ENCODE data around the gene ARHGAP26. TPM values are rescaled to one million over a fixed set of nuclear protein-coding genes. Genes with fewer than 3 reads are reported as not detected.

Gene ARHGAP26
- total RNA-seq, 2 experiments from 2014 or later: 10.2 to 11.0 TPM

- Mint-ChIP-seq H3K36me3 (peaks cover 26% of the 10 kb centered on the region), H3K27me3 (no peaks in the 10 kb centered on the region), H3K27ac (no peak overlapping the region), H3K4me1 (peaks cover 3% of the 10 kb centered on the region), H3K9me3 (peaks cover 13% of the 10 kb centered on the region), H3K4me3 (no peak overlapping the region)
- DNase-seq: no peak
Measured at GRCh38 chr5:143206196-143207053, 436.2 kb downstream of the ARHGAP26 start.

- H3K27ac Mint-ChIP-seq: no peak overlapping the region
- H3K27me3 Mint-ChIP-seq: no peaks in the 10 kb centered on the region
- peaks cover 3% of the 10 kb centered on the region for H3K4me1 Mint-ChIP-seq
- H3K36me3 Mint-ChIP-seq: peaks cover 19% of the 10 kb centered on the region
- H3K9me3 Mint-ChIP-seq: peaks cover 10% of the 10 kb centered on the region
- no peak for DNase-seq
- H3K4me3 Mint-ChIP-seq: no peak overlapping the region
Measured at GRCh38 chr5:143207058-143207457, 436.9 kb downstream of the ARHGAP26 start.

GRCh38 chr5:143207563-143208364 is 437.6 kb downstream of the ARHGAP26 start:
- peaks cover 5% of the 10 kb centered on the region for H3K9me3 Mint-ChIP-seq
- no peaks in the 10 kb centered on the region for H3K27me3 Mint-ChIP-seq
- no peak for DNase-seq
- peaks cover 3% of the 10 kb centered on the region for H3K4me1 Mint-ChIP-seq
- peaks cover 13% of the 10 kb centered on the region for H3K36me3 Mint-ChIP-seq
- no peak overlapping the region for H3K27ac Mint-ChIP-seq
- H3K4me3 Mint-ChIP-seq: no peak overlapping the region

- H3K27me3 Mint-ChIP-seq: no peaks in the 10 kb centered on the region
- peaks cover 3% of the 10 kb centered on the region for H3K4me1 Mint-ChIP-seq
- DNase-seq: no peak
- H3K9me3 Mint-ChIP-seq: no peaks in the 10 kb centered on the region
- H3K27ac Mint-ChIP-seq: no peak overlapping the region
- H3K36me3 Mint-ChIP-seq: peaks cover 12% of the 10 kb centered on the region
- H3K4me3 Mint-ChIP-seq: no peak overlapping the region
Measured at GRCh38 chr5:143208365-143208641, 438.1 kb downstream of the ARHGAP26 start.

GRCh38 chr5:143208781-143209510 is 438.8 kb downstream of the ARHGAP26 start:
- no peak for DNase-seq
- Mint-ChIP-seq H3K4me1 (peaks cover 5% of the 10 kb centered on the region), H3K36me3 (peaks cover 10% of the 10 kb centered on the region), H3K27me3 (no peaks in the 10 kb centered on the region), H3K4me3 (no peak overlapping the region), H3K27ac (no peak overlapping the region), H3K9me3 (no peaks in the 10 kb centered on the region)

GRCh38 chr5:143209881-143210395 is 439.8 kb downstream of the ARHGAP26 start:
- peaks cover 5% of the 10 kb centered on the region for H3K4me1 Mint-ChIP-seq
- no peak overlapping the region for H3K27ac Mint-ChIP-seq
- no peaks in the 10 kb centered on the region for H3K27me3 Mint-ChIP-seq
- no peak overlapping the region for H3K4me3 Mint-ChIP-seq
- H3K9me3 Mint-ChIP-seq: no peaks in the 10 kb centered on the region
- DNase-seq: no peak
- H3K36me3 Mint-ChIP-seq: peaks cover 10% of the 10 kb centered on the region

- Mint-ChIP-seq H3K4me1 (peaks cover 5% of the 10 kb centered on the region), H3K27me3 (no peaks in the 10 kb centered on the region)
- DNase-seq: no peak
Measured at GRCh38 chr5:143210576-143210975, 440.4 kb downstream of the ARHGAP26 start.

GRCh38 chr5:143212261-143212660 is 442.1 kb downstream of the ARHGAP26 start:
- Mint-ChIP-seq H3K36me3 (peaks cover 12% of the 10 kb centered on the region), H3K27ac (no peak overlapping the region)

More at GRCh38 chr5:143210576-143210975, 440.4 kb downstream of the ARHGAP26 start:
- Mint-ChIP-seq H3K9me3 (no peaks in the 10 kb centered on the region), H3K27ac (no peak overlapping the region), H3K4me3 (no peak overlapping the region), H3K36me3 (peaks cover 11% of the 10 kb centered on the region)

GRCh38 chr5:143213231-143213850 is 443.2 kb downstream of the ARHGAP26 start:
- H3K27me3 Mint-ChIP-seq: no peaks in the 10 kb centered on the region
- no peak overlapping the region for H3K4me3 Mint-ChIP-seq
- no peaks in the 10 kb centered on the region for H3K9me3 Mint-ChIP-seq
- DNase-seq: no peak
- peak overlapping the region; percentile 49 for H3K27ac Mint-ChIP-seq
- H3K4me1 Mint-ChIP-seq: peaks cover 13% of the 10 kb centered on the region
- H3K36me3 Mint-ChIP-seq: peaks cover 10% of the 10 kb centered on the region

More at GRCh38 chr5:143212261-143212660, 442.1 kb downstream of the ARHGAP26 start:
- Mint-ChIP-seq H3K9me3 (no peaks in the 10 kb centered on the region), H3K4me1 (peaks cover 8% of the 10 kb centered on the region), H3K4me3 (no peak overlapping the region), H3K27me3 (no peaks in the 10 kb centered on the region)
- DNase-seq: no peak

- Mint-ChIP-seq H3K9me3 (no peaks in the 10 kb centered on the region), H3K4me1 (peaks cover 13% of the 10 kb centered on the region), H3K36me3 (peaks cover 10% of the 10 kb centered on the region), H3K27ac (peak overlapping the region; percentile 49), H3K27me3 (no peaks in the 10 kb centered on the region), H3K4me3 (no peak overlapping the region)
- no peak for DNase-seq
Measured at GRCh38 chr5:143213851-143214363, 443.7 kb downstream of the ARHGAP26 start.

GRCh38 chr5:143214458-143214857 is 444.3 kb downstream of the ARHGAP26 start:
- H3K4me3 Mint-ChIP-seq: no peak overlapping the region
- no peaks in the 10 kb centered on the region for H3K9me3 Mint-ChIP-seq
- H3K27me3 Mint-ChIP-seq: no peaks in the 10 kb centered on the region
- H3K27ac Mint-ChIP-seq: no peak overlapping the region
- no peak for DNase-seq
- peaks cover 8% of the 10 kb centered on the region for H3K36me3 Mint-ChIP-seq
- peaks cover 12% of the 10 kb centered on the region for H3K4me1 Mint-ChIP-seq

- Mint-ChIP-seq H3K4me1 (peaks cover 12% of the 10 kb centered on the region), H3K27ac (no peak overlapping the region), H3K27me3 (no peaks in the 10 kb centered on the region), H3K4me3 (no peak overlapping the region), H3K36me3 (peaks cover 7% of the 10 kb centered on the region), H3K9me3 (no peaks in the 10 kb centered on the region)
- no peak for DNase-seq
Measured at GRCh38 chr5:143214890-143215289, 444.7 kb downstream of the ARHGAP26 start.

GRCh38 chr5:143215690-143216089 is 445.5 kb downstream of the ARHGAP26 start:
- Mint-ChIP-seq H3K36me3 (peaks cover 6% of the 10 kb centered on the region), H3K9me3 (no peaks in the 10 kb centered on the region), H3K4me1 (peaks cover 12% of the 10 kb centered on the region), H3K4me3 (no peak overlapping the region), H3K27ac (no peak overlapping the region), H3K27me3 (no peaks in the 10 kb centered on the region)
- DNase-seq: no peak

GRCh38 chr5:143216211-143216610 is 446.0 kb downstream of the ARHGAP26 start:
- Mint-ChIP-seq H3K4me3 (no peak overlapping the region), H3K27me3 (no peaks in the 10 kb centered on the region), H3K9me3 (no peaks in the 10 kb centered on the region), H3K4me1 (peaks cover 15% of the 10 kb centered on the region), H3K27ac (no peak overlapping the region), H3K36me3 (peaks cover 7% of the 10 kb centered on the region)
- DNase-seq: no peak
